Stimulated activated CD4-positive, alpha-beta T cell treated with anti-CD3 and anti-CD28 coated beads, TNF-alpha, amount 100 ng/mL, for 1 hour (primary cell): Measurements from ENCODE around the gene EYS.
"Not testable (repeated sequence)": the region's sequence is repeated elsewhere in the genome, so short reads cannot be mapped to it uniquely, and the experiment has no call there.

Experiments
- DNase-seq, 3 donors: peaks; one replicate each; pipeline ENCODE4 v3.0.0-alpha.2; 2020; ENCODE audit warnings: low read depth in 3 of 3, low spot score in 1 of 3

EYS gene

DNA sequence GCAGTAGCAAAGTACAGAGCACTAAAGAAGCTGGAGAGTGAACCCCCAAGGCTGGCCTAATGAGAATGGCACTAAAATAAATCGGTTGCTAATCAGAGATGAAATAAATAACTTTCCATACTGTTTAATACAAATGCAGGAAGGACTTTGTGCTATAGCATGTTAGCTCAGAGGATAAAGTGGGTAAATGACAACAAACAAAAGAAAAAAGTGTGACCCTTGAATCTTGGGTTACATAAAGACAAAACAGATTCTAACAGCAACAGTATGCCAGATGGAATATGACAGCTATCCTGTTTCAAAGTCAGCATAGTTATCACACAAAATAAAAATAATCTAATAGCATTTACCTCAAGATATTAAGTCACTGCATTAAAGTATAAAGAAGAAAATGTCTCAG lies 1448.7 kb downstream of the EYS start:
- no peak for DNase-seq

DNA sequence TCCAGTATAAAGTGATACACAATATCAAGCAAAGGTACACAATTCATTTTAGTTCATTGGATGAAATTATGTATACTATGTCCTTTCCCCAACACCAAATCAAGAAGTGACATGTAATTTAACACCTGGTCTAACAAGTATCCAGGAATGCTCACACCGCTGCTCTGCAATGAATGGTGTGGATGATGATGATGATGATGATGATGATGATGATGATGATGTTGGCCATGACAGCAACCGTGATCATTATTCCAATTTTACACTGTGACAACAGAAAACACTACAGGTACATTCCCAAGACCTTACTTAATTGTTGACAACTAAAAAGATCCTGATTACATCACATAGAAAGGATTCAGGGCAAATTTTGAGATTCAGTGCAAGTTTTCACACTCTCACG lies 1449.4 kb downstream of the EYS start:
- DNase-seq = no peak

DNA sequence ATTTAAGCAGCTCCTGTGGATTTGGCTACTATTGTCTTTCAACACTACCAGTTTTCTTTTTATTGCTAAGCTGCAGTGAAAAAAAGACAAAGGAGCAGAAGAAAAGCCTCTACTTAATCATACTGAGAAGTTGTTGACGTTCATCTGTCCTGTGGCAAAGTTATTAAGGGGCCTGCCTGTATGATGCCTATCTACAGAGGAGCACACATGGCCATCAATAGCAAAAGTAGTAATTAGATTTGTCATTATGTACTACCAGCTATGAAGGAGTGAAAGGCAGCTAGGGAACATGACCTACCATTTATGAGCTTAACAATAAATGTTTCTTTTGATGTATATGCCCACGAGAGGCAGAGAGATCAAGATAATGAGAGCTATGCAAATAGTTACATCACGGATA lies 1450.5 kb downstream of the EYS start:
- DNase-seq = no peak

DNA sequence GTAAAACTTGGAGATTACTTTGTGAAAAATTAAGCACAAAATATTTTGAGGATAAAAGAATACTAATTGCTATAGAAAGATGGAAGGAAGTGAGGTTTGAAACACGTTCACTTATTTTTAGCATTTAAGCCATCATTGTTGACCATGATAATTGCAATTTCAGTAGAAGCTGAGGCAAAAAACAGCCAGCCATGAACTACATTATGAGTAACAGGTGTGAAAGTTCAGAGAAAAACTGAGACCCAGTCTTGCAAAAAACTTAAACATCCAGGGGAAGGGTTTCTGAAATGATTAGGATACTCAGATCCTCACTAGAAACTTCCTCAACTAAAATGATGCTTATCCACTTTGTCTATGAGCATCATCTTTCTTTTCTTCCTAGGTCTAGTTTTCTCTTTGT lies 1452.0 kb downstream of the EYS start:
- no peak for DNase-seq

DNA sequence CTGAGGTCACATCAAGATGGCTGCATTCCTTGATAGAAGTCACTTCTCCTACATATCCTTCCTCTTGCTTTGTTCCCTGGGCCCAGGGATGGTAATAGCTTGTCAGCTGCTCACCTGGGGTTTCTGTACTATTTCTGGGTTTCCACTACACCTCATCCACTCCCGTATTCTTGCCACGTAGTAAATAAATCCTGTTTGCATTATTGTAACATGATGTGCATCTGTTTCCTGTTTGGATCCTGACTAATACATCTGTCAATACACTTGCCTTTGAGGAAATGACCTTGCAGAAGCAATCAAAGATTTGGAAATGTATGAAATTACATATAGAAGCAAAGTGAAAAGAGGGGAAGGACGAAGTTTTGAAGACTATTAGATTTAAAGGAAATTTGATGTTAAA lies 1452.5 kb downstream of the EYS start:
- no peak for DNase-seq

DNA sequence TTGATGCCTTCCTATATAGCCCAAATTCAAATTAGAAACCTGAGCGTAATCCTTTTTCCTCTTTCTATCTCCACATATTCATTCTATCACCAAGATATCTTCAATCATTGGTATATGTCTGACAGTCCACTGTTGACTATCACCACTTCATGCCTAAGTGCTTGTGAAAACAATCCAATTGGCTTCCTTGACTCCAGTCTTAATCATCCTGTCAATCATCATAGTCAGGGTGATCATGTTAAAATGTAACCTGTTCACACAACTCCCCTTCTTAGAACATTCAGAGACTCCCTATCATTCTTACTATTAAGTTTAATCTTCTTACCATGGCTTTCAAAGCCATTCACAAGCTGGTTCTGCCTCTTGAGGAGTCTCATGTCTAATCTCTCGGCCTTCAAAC lies 1454.8 kb downstream of the EYS start:
- no peak for DNase-seq

DNA sequence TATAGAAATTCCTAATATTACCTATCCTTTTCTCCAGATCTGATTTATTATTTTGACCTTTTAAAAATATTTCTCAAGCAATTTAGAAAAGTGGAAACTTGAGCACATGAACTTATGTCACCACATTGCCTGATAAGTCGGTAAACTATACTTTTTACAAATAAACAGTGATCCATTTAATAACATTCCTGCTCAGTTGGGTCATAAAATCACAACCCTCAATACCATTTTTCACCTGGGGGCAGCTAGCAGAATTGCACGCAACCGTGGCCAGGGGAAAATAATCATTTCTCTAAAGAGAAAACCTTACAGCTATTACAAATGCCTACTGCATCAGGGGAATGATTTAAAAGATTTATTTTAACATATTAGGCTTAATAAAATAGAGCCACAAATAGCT lies 1456.9 kb downstream of the EYS start:
- DNase-seq = no peak

DNA sequence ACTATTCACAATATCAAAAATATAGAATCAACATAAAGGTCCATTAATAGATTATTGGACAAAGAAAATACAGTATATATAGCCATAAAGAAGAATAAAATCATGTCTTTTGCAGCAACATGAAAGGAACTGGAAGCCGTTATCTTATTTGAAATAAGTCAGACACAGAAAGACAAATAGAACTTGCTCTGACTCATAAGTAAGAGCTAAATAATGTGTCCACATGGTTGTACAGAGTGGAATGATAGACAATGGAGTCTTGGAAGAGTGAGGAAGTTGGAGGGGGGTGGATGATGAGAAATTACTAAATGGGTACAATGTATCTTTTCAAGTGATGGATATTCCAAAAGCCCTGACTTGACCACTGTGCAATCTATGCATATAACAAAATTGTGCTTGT lies 1457.9 kb downstream of the EYS start:
- no peak for DNase-seq

DNA sequence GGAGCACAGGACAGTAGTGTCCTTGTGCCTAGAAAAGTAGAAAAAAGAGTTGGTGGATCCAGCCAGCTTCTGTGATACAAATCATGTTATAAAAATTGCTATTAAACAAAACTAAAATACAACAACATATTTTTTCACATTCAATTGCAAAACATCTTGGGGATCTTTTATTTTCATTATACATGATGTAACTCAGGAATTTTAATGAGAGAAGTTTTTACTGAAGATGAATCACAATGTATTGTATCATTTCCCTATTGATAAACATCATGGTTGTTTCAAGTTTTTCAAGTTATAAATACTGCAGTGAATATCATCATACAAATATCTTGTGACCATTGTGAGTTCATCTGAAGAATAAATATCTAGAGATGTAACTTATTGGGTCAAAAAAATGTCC lies 1463.4 kb downstream of the EYS start:
- no peak for DNase-seq

DNA sequence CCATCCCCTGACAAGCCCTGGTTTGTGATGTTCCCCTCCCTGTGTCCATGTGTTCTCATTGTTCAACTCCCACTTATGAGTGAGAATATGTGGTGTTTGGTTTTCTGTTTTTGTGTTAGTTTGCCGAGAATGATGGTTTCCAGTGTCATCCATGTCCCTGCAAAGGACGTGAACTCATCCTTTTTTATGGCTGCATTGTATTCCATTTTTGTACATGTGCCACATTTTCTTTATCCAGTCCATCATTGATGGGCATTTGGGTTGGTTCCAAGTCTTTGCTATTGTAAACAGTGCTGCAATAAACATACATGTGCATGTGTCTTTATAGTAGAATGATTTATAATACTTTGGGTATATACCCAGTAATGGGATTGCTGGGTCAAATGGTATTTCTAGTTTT lies 1468.1 kb downstream of the EYS start:
- not testable (repeated sequence) for DNase-seq

DNA sequence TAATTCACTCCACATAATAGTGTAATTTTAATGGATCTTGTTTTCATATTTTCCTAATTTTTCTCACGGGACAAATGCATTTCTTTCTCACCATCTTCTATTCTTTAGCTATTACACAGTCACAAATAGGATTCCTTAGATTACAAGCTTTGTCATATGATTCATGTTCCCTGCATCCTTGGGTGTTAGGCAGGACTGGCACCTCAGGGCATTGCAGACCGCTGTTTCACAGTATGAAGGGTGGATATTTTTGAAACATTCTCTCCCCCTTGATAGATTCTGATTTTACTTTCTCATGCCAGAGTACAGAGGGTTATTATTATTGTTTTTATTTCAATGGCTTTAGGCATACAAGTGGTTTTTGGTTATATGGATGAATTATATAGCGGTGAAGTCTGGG lies 1469.0 kb downstream of the EYS start:
- DNase-seq = no peak

DNA sequence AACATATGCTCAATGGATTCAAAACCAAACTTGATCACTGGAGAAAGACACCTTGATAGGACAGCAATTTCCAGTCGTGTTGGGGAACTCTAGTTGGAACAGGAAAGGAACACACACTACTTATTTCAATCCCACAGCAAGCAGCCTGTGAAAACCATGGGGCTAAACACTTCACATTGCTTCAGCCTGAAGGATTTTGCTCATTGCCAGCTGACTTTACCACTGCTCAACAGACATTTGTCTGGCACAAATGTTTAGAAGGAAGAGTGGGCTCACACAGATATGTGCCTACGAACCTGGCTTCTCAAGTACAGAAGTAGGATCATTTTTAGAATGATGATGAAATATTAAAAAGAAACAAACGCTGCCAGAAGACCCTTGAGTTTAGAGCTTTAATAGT lies 1473.3 kb downstream of the EYS start:
- DNase-seq = no peak

DNA sequence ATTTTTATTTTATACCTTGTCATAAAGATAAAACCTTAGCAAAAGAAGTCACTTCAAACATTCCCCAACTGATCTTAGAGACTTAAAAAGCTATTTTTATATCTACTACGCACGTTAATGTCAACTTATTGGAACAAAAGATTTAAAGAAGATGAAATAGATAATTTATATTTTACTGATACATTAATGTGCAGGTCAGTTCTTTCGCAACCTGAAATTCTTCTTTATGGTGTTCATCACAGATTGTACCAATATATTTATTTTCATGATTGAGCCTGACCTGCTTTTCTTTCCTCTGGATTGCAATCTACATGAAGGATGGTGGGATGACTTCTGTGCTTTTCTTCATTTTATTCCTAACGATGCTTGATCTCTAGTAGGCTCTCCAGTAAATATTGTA lies 1475.1 kb downstream of the EYS start:
- DNase-seq = no peak

DNA sequence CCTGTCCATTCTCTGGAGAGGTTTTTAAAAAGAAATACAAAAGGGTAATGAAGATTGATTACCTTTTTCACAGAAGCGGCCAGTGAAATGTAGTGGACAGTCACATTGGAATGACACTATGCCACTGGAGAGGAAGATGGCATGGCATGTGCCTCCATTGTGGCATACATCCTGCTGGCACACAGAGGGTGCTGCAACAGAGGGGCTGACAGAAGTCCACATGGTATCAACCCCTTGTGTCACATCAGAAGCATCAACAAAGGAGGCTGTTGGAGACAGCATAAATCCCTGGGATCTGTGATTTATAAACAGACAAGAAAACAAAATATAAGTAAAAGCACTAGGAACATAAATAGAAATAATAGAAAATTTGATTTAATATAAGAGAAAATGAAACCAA lies 1476.5 kb downstream of the EYS start:
- DNase-seq = no peak

DNA sequence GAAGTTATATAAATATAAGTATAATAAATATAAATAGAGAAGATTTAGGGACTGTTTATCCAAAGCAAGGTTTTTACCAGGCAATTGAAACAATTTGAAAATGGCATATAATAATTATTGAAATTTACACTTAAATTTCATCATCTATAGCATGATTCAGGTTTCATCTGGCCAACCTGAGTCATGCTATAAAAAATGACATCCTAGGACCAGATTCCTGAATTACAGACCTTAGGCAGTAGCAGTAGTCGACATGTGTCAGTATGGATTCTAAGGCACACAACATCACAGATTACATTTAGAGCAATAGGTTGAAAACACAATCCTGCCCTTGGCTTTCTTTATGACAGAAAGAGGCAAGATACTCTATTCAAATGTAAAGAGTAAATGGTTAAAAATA lies 1479.2 kb downstream of the EYS start:
- no peak for DNase-seq

DNA sequence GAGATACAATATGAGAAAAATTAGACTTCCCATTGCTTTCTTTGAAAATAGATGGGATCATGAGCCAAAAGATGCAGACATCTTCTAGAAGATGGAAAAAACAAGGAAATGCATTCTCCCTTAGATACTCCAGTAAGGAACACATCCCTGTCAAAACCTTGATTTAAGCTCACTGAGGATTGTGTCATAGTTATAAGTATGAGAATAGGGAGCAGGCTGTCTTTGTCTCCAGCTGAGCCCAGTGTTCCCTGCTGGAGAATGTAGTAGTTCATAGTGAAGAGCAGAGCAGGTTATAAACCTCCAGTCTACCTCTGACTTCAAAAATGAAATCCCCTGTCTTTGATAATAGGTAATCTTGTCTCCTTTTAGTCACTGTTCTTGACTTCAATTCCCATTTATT lies 1481.5 kb downstream of the EYS start:
- DNase-seq = no peak

DNA sequence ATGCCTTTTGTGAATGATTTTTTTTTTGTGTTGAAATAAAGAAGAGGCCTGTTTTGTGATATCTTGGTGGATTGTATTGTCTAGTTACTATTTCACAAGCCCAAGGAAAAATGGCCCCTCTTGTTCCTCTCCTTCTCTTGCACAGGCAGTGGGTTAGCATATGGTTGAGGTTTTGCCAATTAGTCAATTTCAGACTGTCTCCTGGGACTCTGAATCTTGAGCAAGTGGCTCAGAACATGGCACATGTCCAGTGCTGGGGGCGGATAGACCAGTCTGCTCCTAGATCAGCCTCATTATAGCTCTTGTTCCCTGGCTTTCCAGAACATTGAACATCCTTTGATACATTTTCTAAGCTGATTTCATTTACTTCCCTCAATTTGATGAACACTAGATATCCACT lies 1482.2 kb downstream of the EYS start:
- DNase-seq = no peak

DNA sequence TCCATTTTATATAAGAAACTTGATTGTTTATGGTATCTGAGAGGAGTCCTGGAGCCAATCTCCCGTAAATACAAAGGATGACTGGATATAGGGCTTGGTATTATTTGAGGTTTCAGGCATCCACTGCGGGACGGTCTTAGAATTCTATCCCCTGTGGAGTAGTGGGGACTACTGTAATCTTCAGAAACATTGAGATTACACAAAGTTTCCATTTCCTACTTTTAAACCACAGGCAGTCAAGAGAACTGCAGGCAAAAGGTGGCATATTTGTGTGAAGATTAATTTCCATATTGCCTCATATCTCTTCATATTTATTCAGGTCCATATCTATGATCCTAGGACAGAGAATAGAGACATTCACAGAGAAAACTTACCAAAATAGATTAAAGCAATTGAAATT lies 1485.2 kb downstream of the EYS start:
- DNase-seq = no peak

DNA sequence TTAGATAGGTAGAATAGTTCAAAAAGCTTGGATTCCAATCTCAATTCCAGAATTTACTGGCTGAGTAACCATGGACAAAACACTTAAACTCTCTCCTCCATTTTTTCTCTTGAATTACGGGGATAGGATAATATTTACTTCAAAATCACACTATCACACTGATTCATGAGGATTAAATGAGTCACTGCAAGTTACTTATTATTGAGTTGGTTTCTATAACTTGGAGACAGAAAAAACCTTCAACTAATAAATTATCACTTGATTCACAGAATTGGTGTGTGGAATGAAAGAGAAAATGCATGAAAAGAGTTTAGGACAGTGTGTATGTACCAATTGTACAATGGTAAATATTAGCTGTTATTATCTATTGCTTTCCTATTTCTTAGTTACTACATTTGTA lies 1486.2 kb downstream of the EYS start:
- DNase-seq = no peak

DNA sequence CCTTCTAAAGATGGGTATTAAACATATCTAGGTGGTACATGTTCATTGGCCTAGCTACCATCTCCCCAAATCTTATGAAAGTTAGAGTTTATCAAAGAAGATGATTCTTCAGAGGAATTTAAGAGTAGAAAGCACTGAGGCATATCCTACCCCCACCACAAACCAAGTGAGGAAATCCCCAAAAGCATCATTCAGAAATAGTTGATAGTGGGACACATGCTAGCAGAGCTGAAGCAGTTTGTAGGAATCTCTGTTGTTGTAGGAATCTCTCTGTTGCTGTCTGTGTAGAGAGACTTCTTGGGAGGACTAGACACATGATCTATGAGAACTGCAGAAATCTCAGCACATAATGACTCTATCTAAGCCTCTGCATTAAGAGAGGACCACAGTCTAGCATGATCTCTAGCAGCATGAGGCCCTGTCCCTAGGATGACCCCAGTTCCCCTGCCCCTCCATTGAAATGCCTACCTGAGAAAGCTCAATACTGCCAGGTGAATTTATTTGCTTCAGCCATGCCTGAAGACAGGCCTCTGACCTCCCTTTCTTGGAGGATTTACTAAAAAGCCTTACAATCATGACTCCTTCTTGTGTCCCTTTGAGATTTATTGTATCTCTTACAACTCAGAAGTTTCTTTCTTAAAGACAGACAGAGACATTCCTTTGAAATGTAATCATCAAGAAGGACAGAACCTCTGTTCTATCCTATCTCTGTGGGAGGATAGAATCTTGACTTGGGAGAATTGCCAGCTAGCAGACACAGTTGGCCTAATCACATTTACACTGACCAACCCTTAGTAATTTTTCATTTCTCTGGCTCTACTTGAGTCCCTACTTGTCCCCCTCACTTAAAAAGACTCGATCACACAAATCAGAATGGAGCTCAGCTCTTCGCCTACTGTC lies 1489.1 kb downstream of the EYS start:
- no peak for DNase-seq

DNA sequence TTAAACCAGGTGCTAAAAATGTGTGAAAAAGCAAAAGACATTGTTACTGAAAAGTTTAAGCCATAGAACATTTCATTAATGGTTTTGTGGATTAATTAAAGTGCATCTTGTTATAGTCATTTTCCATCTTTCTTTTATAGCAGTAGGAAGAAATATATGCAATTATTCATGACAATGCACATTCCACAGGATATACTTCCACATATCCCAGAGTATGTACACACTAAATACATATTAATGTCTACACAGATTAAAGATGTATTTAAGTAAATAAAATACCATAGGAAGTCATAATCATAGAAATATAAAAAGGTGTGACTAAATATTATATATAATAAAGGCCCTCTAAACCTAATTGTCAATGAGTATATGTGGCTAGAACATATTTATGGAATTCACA lies 1492.7 kb downstream of the EYS start:
- DNase-seq = no peak

DNA sequence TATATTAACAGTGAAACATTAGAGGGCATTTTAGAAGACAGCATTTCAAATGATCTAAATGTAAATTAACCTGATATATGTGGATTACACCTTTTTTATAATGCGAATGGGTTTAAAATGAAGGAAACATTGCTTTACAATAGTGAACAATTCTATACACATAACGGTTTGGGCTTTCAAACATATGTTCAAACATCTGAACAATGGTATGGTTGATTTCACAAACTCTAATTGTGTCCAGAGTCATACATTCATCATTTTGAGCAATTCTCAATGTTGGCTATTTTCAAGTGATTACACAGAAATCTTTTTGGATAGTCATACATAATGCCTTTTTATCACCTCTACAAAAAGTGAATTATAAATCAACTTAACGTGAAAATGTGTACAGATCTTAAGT lies 1493.3 kb downstream of the EYS start:
- no peak for DNase-seq

DNA sequence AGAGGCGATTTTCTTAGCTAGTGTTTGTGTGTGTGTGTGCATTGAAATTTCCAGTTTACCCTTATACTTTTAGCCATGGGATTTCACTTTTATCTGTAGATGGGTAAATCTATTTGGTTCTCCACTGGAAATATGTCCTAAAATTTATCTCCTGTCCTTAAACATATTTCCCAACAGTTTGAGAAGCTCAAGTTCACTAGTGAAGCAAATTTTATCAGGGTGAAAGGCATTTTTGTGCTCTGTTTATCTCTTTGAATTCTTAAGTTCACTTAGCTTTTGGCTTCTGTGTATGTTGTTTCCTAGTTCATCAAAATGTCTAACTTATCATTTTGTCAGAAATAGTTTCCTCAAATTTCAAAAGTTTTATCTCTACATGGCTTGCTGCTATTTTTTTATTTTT lies 1509.8 kb downstream of the EYS start:
- no peak for DNase-seq
